NOMO-1 (cell line): ENCODE measurements around the gene CD58.
A peak's percentile ranks its signal among the peaks of the same experiment; 100 is the strongest.
"Not testable (repeated sequence)": the region's sequence is repeated elsewhere in the genome, so short reads cannot be mapped to it uniquely, and the experiment has no call there.

Experiments
- DNase-seq, 2 experiments: peaks; one replicate each; lab custom pipeline; 2025; ENCODE audit not compliant: unreplicated experiment in 2 of 2; lab: John Stamatoyannopoulos, UW

The CD58 gene

GRCh38 chr1:116572099-116572498 is 1.3 kb upstream of the CD58 start:
- DNase-seq, result no peak

DNA sequence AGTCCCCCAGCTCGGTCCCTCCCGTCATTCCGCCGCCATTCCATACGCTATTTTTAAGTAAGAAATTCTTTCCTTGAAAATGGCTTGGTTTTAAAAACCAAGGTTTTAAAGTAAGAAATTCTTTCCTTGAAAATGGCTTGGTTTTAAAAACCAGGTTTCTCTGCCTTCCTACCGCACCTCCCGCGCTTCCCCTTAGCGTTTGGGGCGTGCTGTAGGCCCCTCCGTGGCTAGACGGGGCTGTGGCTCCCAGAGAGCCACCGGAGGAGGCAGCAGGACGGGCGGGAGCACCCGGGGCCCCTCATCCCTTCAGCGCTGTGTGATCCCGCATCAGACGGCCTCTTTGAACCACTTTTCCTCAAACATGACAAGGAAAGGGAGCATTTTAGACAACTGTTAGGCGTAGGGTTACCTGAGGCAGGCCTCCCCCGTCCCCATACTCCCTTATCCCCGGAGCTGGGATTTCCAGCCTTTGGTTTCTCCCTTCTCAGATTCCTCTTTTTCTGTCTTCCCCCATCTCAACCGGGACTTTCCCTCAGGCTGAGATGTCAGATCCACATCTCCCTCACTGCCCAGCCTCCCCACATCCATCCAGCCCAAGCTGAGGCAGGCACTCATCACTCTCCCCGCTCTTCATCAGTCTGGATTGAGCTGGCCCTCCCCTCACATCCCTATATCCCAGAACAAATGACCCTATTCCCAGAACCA is 541 bp upstream of the CD58 start:
- peak in 1 of 2 experiments; percentile 55 for DNase-seq

DNA sequence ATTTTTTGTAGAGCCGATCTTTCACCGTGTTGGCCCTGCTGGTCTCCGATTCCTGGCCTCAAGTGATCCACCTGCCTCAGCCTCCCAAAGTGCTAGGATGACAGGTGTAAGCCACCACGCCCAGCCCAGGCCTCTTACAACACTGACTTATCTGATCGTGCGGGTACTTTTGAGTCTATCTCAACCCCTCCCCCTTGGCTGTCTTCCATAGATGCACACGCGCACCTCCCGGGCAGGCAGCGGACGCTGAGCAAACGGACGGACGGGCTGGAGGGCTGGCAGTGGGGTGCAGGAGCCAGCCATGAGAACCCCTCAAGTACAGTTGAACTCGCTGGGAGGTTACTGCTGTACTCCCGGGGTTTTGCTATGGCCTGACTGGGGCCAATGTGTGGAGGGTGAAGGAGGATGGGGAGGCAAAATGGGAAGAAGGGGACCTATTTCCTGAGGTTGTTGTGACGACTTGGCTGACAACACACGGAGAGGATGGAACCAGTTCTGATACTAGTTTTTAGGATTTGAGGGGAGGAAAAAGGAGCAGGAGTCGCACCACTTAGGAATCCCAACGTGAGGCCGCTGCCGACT is 959 bp downstream of the CD58 start:
- DNase-seq, result peak in 1 of 2 experiments; percentile 10

DNA sequence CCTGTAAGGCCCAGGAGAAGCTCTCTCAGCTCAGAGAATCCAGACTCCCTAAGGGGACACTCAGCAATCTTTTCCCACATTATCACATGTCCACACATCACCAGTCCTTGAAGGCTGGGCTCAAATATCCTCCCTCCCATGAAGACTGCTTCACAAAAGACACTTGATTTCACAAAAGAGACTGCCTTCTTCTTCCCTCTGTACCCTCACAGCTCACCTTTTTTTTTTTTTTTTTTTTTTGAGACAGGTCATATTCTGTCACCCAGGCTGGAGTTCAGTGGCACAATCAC is 1.5 kb downstream of the CD58 start:
- DNase-seq, result no peak

DNA sequence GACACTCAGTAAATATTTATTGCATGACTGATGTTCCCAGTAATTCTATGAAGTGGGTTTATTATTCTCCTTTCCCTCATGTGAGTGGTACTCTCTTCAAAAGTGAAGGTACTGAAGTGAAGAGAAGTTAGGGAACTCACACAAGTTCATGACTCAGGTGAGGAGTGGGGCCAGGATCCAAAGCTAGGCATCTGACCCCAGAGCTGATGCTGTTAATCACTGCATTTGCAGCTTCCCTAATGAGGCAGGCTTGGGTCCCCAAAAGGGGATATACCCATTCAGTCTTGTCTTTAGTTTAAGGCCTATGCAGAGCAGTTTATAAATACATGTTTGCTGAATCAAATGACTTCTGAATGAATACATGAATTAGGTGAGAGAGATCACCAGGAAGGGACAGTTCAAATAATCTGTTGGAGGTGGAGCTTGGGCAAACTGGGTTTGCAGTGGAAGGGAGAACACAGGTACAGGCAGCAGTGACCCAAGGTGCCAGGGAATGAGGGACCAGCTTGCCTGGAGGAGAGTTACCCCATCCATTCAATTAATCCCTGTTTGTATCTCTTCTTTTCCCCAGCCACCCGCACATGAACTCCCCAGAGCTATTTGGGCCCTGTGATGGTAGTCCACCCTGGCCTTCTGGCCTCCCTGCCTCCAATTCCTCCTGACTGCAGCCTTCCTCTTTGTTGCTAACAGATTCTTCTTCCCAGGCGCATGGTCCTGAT is 2.0 kb downstream of the CD58 start:
- DNase-seq, result no peak

GRCh38 chr1:116567790-116568661 is 2.8 kb downstream of the CD58 start:
- DNase-seq, result no peak

DNA sequence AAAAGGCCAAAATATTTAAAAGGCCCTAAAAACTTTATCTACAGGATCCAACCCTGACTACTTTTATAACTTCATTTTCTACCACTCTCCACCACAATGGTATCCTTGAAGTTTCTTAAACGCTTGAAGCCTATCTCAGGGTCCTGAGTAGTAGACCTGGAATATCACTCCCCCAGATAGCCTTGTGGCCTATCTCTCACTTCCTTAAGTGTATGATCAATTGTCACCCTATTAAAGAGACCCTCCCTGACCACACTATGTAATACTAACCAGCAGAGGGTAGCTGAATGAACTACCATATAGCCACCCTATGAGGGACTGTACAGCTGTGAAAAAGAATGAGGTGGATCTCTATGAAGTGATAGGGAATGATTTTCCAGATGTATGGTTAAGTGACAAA is 5.6 kb downstream of the CD58 start:
- DNase-seq, result no peak

- DNase-seq, result no peak
Measured at GRCh38 chr1:116564426-116564825, 6.4 kb downstream of the CD58 start.

- DNase-seq, result not testable (repeated sequence)
Measured at GRCh38 chr1:116562465-116562864, 8.4 kb downstream of the CD58 start.

- DNase-seq, result no peak
Measured at GRCh38 chr1:116561563-116561962, 9.3 kb downstream of the CD58 start.

- DNase-seq, result peak in 1 of 2 experiments; percentile 26
Measured at GRCh38 chr1:116560704-116561490, 9.9 kb downstream of the CD58 start.

DNA sequence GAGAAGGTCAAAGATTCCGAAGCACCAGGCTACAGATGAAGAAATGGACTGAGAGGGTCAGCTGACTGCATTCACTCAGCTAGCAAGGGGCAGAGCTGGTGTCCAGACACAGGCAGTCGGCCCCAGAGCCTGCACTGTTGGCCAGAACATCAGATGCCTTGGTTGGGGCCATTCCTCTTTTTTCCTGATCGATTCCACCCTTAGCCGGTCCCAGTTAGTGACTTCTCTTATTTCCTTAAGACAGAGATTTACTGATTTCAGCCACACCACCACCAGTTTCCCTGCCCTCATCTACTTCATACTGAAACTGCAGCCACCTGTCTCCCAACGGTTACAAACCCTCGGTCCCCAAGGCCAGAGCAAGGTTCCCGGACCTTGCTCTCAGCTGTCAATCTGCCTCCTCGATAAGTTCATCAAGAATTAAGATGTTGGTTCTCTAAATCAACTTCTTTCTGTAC is 11.5 kb downstream of the CD58 start:
- DNase-seq, result no peak

DNA sequence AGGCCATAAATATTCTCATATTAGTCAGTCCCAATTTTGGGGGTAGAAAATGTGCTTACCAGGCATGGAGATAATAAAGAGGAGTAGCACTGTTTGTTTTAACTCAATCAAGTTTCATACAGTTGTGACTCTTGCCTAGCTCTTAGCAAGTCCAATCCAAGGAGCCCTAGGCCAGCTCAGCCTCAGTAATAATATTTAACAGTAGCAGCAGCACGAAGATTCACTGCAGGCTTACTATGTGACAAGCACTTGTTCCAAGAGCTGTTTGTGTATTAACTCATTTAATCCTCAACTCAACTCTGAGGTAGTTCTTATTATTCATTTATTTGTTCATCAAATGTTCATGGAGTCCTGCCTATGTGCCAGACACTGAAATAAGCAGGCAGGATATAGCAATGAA is 12.3 kb downstream of the CD58 start:
- DNase-seq, result no peak

DNA sequence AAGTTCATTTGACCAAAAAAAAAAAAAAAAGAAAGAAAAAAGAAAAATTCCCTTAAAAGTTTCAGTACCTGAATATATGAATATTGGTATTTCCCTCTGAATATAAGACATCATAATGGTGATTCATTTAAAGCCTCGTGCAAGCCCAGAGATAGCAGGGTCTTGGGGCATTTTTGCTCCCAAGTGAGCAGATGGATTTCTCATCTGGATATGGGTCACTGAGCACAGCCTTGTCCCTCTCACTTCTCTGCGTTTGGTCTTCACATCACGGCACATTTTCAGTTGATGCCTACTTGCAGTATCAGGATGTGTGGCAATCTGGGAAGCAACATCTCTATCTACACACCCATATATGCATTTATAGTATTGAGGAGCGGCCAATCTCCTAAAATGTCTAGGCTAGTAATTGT is 12.7 kb downstream of the CD58 start:
- no peak for DNase-seq

DNA sequence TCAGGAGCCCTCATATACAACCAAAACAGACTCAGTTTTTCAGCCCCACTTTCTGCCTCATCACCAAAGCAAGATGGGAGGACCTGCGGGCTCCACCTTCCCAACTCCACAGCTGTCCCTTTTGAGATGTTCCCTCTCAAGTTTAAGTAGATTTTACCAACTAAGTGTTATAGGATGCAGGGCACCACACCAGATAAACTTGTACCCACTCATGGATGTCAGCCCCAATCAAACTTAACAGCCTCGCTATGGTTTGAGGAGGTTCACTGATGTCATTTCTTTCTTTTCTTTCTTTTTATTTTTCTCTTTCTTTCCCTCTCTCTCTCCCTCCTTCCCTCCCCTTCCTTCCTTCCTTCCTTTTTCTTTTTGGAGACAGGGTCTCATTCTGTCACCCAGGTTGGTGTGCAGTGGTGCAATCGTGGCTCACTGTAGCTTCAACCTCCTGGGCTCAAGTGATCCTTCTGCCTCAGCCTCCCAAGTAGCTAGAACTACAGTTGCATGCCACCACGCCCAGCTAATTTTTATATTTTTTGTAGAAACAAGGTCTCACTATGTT is 13.4 kb downstream of the CD58 start:
- DNase-seq, result no peak

- DNase-seq, result peak; percentile 50 to 71
Measured at GRCh38 chr1:116556289-116557006, 14.4 kb downstream of the CD58 start.

GRCh38 chr1:116554924-116555323 is 15.9 kb downstream of the CD58 start:
- DNase-seq, result no peak

DNA sequence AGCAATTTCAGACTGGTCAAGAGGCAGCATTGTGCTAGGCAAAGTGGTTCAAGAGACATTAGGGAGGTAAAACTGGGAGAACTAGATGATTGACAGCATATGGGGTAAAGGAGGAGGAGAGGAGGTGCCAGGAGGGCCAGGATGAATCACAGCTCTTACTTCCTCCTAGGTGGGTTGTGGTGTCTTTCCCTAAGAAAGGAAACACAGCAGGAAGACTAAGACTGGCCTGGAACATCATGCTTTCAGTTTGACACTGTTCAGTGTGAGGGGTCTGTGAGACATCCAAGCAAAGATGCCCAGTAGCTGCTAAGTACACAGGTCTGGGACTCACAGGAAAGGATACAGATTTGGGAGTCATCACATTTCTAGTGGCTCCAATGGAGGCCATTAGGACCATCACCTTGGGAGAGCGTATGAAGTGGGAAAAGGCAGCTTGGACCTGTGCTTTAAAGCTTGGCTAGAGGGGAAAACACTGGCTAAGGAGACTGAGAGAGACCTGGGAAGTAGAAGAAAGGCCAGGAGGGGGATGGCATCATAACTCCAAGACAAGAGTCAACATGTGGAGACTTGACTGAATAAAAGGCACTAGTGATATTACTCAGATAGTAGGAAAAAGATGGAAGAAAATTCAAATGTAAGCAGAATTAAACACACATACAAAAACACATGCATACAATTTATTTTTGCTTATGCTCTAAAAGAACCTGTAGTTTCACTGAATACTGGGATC is 17.3 kb downstream of the CD58 start:
- no peak for DNase-seq
